ENCODE measurements around the gene PPME1.
A peak's percentile ranks its signal among the peaks of the same experiment; 100 is the strongest.

PPME1 gene

GRCh38 chr11:74232311-74232950, 61.3 kb downstream of the PPME1 start:
- DNase-seq = no peak

- DNase-seq = no peak
Measured at GRCh38 chr11:74233683-74234082, 62.6 kb downstream of the PPME1 start.

- no peak for DNase-seq
Measured at GRCh38 chr11:74235121-74235520, 64.0 kb downstream of the PPME1 start.

GRCh38 chr11:74237541-74237940, 66.5 kb downstream of the PPME1 start:
- no peak for DNase-seq

- no peak for DNase-seq
Measured at GRCh38 chr11:74238243-74238642, 67.2 kb downstream of the PPME1 start.

- DNase-seq = peak in 1 of 3 experiments; percentile 32
Measured at GRCh38 chr11:74248469-74248868, 77.4 kb downstream of the PPME1 start.

- no peak for DNase-seq
Measured at GRCh38 chr11:74249496-74249895, 78.4 kb downstream of the PPME1 start.

GRCh38 chr11:74253361-74253760, 82.3 kb downstream of the PPME1 start:
- no peak for DNase-seq

GRCh38 chr11:74255741-74256375, 84.8 kb downstream of the PPME1 start:
- peak; percentile 59 to 86 (median 61) for DNase-seq

GRCh38 chr11:74256378-74257133, 85.5 kb downstream of the PPME1 start:
- DNase-seq = no peak

GRCh38 chr11:74257959-74258553, 87.0 kb downstream of the PPME1 start:
- DNase-seq = peak in 1 of 3 experiments; percentile 32

GRCh38 chr11:74262725-74263124, 91.6 kb downstream of the PPME1 start:
- DNase-seq = no peak

- no peak for DNase-seq
Measured at GRCh38 chr11:74265256-74265655, 94.2 kb downstream of the PPME1 start.

- no peak for DNase-seq
Measured at GRCh38 chr11:74267014-74267413, 95.9 kb downstream of the PPME1 start.

GRCh38 chr11:74268456-74268855, 97.4 kb downstream of the PPME1 start:
- DNase-seq = peak in 1 of 3 experiments; percentile 38

- no peak for DNase-seq
Measured at GRCh38 chr11:74269161-74269811, 98.2 kb downstream of the PPME1 start.

- DNase-seq = no peak
Measured at GRCh38 chr11:74272276-74272675, 101.2 kb downstream of the PPME1 start.

- DNase-seq = no peak
Measured at GRCh38 chr11:74276581-74276980, 105.5 kb downstream of the PPME1 start.

- DNase-seq = no peak
Measured at GRCh38 chr11:74278103-74278502, 107.0 kb downstream of the PPME1 start.

- no peak for DNase-seq
Measured at GRCh38 chr11:74278721-74279161, 107.7 kb downstream of the PPME1 start.

GRCh38 chr11:74279256-74279655, 108.2 kb downstream of the PPME1 start:
- no peak for DNase-seq

GRCh38 chr11:74280494-74280893, 109.4 kb downstream of the PPME1 start:
- DNase-seq = no peak

- no peak for DNase-seq
Measured at GRCh38 chr11:74282421-74282820, 111.3 kb downstream of the PPME1 start.

Measured in NCI-H1417 (cell line).